Hair follicle dermal papilla cell (primary cell): ENCODE results near the gene SPRN. TPM values are rescaled to one million over a fixed set of nuclear protein-coding genes. Genes with fewer than 3 reads are reported as not detected.

Source experiments
- small RNA-seq: library from RNA; depleted of rRNA; stranded (forward); fragments of <200 nt; gene quantifications from one replicate; pipeline ENCODE3, GENCODE V24; 2012
- total RNA-seq: library from RNA; depleted of rRNA; stranded (reverse); fragments of >200 nt; gene quantifications from 2 replicates; pipeline ENCODE4 v1.2.3, GENCODE V29; 2012

SPRN gene, protein sequence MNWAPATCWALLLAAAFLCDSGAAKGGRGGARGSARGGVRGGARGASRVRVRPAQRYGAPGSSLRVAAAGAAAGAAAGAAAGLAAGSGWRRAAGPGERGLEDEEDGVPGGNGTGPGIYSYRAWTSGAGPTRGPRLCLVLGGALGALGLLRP
- 0.16 and 0.49 TPM in 2 replicates for total RNA-seq

DNA sequence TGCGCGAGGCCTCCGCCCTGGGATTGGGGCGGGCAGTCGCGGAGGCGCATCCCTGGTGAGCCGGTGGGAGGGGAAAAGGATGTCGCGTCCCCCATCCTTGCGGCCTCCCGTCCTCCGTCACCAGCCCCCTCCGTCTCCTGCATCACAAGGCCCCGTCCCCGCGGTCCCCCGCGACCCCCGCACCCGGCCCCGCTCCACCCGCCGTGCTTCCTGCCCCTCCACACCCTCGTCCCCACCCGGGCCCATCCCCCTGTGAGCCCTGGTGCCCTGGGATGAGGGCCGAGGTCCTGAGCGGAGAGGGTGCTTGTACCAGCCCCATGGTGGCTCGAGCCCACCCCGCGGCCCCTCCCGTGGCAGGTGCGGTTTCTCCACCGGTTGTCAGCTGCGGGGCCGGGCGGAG, at the start of gene SPRN:
Gene SPRN (minus strand): TSS at position 25 of the 400 bp plus-strand sequence. CDS start 944 bp downstream, outside the sequence.

DNA sequence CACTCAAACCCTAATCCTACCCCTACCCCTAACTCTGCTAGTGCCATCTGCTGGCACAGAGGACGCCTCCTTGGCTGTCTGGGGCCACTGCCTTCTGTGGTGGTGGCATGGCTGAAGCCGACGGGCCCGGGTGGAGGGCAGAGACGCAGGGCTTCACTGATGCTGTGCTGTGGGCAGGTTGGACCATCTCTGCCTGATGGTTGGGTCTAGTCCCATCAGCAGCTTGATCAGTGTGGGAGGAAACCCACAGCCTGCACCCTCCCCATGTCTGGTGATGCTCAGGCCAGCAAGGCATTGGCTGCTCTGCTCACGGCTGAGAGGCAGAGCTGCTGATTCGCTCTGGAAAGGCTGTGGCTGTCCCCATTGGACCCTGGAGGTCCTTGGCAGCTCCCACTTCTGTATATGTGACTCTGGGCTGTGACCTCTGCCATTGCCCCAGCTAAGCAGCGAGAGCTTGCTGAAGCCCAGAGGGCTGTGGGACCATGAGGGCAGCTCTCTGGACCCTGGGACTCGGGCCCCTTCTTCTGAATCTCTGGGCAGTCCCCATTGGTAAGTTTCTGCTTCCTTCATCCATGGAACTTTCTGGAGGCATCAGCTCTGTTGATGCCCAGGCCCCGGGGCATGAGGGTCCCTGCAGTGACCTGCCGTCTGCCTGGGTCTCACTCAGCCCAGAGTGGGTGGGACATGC, 29.2 kb upstream of the SPRN start, which contains the start of gene SCART1:
Gene SCART1 (plus strand): TSS at position 430 of the 688 bp plus-strand sequence. CDS start 53 bp downstream, at position 483.

DNA sequence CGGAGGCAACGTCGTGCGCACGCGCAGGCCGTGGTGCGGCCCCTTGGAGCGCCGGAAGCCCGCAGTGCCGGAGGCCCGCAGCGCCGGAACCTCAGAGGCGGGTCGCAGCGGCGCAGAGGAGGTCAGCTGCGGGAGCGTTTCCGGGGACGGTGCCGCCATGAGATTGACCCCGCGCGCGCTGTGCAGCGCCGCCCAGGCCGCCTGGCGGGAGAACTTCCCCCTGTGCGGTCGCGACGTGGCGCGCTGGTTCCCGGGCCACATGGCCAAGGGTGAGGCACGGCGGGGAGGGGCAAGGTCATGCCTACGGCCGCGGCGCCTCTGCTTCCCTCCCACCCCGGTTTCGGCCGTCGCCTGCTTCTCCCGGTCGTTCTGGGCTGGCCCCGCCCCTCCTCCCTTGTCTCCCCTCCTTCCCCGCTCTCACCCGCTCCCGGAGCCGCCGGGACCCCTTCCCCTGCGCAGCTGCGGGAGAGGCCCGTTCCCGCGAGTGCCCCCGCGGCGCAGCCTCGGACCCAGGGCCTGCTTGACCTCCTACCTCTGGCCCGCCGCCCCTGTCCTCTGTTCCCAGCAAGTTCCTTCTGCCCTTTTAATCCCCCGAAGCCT, 30.3 kb downstream of the SPRN start, which contains the start of gene MTG1:
Gene MTG1 (plus strand): TSS at position 94 of the 600 bp plus-strand sequence. CDS start 64 bp downstream, at position 158.

DNA sequence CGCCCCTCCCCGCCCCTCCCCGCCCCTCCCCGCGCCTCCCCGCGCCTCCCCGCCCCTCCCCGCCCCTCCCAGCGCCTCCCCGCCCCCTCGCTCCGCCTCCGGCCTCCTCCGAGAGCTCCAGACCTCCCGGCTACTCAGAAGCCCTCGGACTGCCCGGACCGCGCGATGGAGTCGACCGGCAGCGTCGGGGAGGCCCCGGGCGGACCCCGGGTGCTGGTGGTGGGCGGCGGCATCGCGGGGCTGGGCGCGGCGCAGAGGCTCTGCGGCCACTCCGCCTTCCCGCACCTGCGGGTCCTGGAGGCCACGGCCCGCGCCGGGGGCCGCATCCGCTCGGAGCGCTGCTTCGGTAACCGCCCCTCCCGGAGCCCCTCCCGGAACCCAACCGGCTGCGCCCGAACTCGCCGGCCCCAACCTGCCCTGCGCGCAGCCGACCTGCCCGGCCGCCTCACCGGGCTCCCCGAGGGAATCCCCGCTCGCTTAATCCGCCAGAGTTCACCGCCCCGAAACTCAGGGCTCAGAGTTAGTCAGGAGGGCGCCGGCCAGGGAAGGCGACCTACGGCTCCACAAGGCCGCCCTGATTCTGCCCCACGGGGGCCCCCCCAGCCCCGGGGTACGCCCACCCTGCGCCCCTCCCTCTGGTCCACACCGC, 45.1 kb downstream of the SPRN start, which contains the start of gene PAOX:
Gene PAOX (plus strand): TSS at position 111 of the 649 bp plus-strand sequence. CDS start 55 bp downstream, at position 166.

DNA sequence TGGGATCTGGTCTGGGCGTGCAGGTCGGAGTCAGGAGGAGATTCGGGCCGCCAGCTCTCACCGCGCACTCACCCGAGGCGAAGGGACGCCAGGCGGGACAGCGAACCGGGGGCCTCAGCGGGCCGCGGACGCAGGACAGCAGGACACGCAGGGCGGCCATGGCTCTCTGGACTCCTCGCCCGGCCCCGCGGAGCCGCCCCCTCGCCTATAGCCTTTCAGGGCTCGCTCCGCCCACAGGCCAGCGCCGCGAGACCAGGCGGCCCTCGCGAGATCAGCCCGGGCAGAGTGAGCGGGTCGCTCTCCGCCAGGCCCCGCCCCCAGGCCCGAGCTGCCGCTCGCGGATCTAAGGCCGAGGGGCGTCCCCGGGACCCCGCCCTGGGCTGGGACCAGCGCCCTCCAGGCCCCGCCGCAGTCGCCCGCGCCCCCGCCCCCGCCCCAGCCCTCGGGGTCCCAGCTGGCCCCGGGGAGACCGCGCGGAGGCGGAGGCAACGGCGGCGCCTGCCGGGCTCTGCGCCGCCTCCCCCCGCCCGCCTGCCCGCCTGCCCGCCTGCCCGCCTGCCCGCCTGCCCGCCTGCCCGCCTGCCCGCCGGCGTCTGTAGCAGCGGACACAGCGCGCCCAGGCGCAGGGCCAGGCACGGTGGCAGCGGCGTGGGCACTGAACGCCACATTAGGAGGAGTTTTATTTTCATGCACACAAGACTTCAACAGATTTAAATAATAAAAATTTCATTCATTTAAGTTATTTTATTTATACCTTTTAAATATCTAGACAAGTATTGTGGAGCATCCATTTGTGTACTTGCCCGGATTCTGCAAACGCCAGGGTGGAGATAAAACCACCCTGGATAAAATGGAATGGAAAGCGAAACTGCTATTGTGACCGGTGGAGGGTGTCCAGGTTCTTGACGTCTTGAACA, 51.0 kb downstream of the SPRN start, which contains the start of gene ECHS1:
Gene ECHS1 (minus strand): TSS at position 181 of the 917 bp plus-strand sequence. CDS start 21 bp downstream, at position 160.

Small RNA genes within 50 kb of the gene (small RNA-seq; reads per million reads assigned to genes)
- gene AL360181.4 (not detected), gene MIR3944 (not detected)

Other genes with a start within 250 kb of the SPRN start
- not detected in 2 replicates for gene UTF1, start 194.4 kb downstream of the SPRN start, total RNA-seq
- not detected in 2 replicates for gene VENTX, start 186.8 kb downstream of the SPRN start, total RNA-seq
- gene ADAM8, start 147.8 kb downstream of the SPRN start, total RNA-seq, result 1.7 and 3.4 TPM in 2 replicates
- gene TUBGCP2, start 115.8 kb downstream of the SPRN start, total RNA-seq, result 73.3 and 76.1 TPM in 2 replicates
- 21.7 and 23.2 TPM in 2 replicates for gene ZNF511, start 115.7 kb downstream of the SPRN start, total RNA-seq
- gene CALY, start 87.7 kb downstream of the SPRN start, total RNA-seq, result not detected in 2 replicates
- gene PRAP1, start 77.3 kb downstream of the SPRN start, total RNA-seq, result not detected in 2 replicates
- gene FUOM, start 66.6 kb downstream of the SPRN start, total RNA-seq, result 21.1 and 28.4 TPM in 2 replicates
- 40.7 and 47.6 TPM in 2 replicates for gene ECHS1, start 51.3 kb downstream of the SPRN start, total RNA-seq
- 8.3 and 10.1 TPM in 2 replicates for gene PAOX, start 45.4 kb downstream of the SPRN start, total RNA-seq
- gene MTG1, start 30.5 kb downstream of the SPRN start, total RNA-seq, result 25.1 and 26.8 TPM in 2 replicates
- 4.3 and 5.2 TPM in 2 replicates for gene SCART1, start 29.3 kb upstream of the SPRN start, total RNA-seq
- gene CYP2E1, start 102.7 kb upstream of the SPRN start, total RNA-seq, result 1.3 and 1.5 TPM in 2 replicates
- gene SYCE1, start 141.0 kb upstream of the SPRN start, total RNA-seq, result 0.12 TPM in 1 of 2 replicates, not detected in the other
- gene FRG2B, start 202.2 kb upstream of the SPRN start, total RNA-seq, result not detected in 2 replicates